Measurements from ENCODE around the gene CDC42BPA. TPM values are rescaled to one million over a fixed set of nuclear protein-coding genes. Genes with fewer than 3 reads are reported as not detected.

The CDC42BPA gene
- total and polyA plus RNA-seq, 4 experiments from 2014 or later = 0.49 to 0.72 TPM; not detected in 2

DNA sequence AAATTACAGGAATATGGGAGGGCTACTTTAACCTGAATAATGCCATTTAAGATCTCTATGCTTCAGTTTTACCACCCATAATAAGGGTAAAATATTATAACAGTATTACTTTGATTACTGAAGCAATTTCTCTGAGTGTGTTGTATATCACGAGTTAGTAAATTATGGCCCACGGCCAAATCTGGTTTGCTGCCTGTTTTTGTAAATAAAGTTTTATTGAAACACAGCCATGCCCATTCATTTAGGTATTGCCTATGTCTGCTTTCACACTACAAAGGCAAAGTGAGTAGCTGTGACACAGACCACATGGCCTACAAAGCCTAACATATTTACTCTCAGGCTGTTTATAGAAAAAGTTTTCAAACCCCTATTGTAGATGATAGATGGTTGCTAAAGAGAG lies 156.8 kb downstream of the CDC42BPA start:
- intact Hi-C loops (cut with micrococcal nuclease) = no loop called here
- Mint-ChIP-seq H3K27ac (no peak overlapping the region), H3K4me3 (no peak overlapping the region), H3K36me3 (no peaks in the 10 kb centered on the region), H3K9me3 (no peaks in the 10 kb centered on the region), H3K4me1 (no peaks in the 10 kb centered on the region), H3K27me3 (peaks cover 0 to 5% of the 10 kb centered on the region in 2 donors)
- Histone ChIP-seq H3K4me3 (ENCODE audit: low read length in 2 of 2) (no peak overlapping the region), H3K27me3 (ENCODE audit: insufficient read depth, low read length) (peaks cover 4% of the 10 kb centered on the region), H3K27ac (ENCODE audit: low read depth, low read length) (no peak overlapping the region), H3K4me1 (ENCODE audit: insufficient read depth, low read length) (no peaks in the 10 kb centered on the region), H3K36me3 (ENCODE audit: insufficient read depth, low read length) (no peaks in the 10 kb centered on the region), H3K9me3 (ENCODE audit: control insufficient read depth in 1 of 2, low read length in 2 of 2) (no peaks in the 10 kb centered on the region)
- ChIA-PET CTCF (ENCODE audit: partially characterized antibody) (no interaction called here), POLR2A (ENCODE audit: partially characterized antibody) (no interaction called here)
- no peak for DNase-seq

GRCh38 chr1:227156520-227156919 lies 161.8 kb downstream of the CDC42BPA start:
- DNase-seq = no peak
- ChIA-PET POLR2A (ENCODE audit: partially characterized antibody) (no interaction called here), CTCF (ENCODE audit: partially characterized antibody) (no interaction called here)
- Histone ChIP-seq H3K9me3 (ENCODE audit: control insufficient read depth in 1 of 2, low read length in 2 of 2) (no peaks in the 10 kb centered on the region), H3K4me1 (ENCODE audit: insufficient read depth, low read length) (no peaks in the 10 kb centered on the region), H3K36me3 (ENCODE audit: insufficient read depth, low read length) (no peaks in the 10 kb centered on the region), H3K4me3 (ENCODE audit: low read length in 2 of 2) (no peak overlapping the region), H3K27ac (ENCODE audit: low read depth, low read length) (no peak overlapping the region), H3K27me3 (ENCODE audit: insufficient read depth, low read length) (no peaks in the 10 kb centered on the region)
- Mint-ChIP-seq H3K9me3 (peaks cover 0 to 2% (median 0%) of the 10 kb centered on the region in 8 donors), H3K4me1 (no peaks in the 10 kb centered on the region), H3K27me3 (peaks cover under 1 to 3% of the 10 kb centered on the region in 2 donors), H3K27ac (no peak overlapping the region), H3K36me3 (no peaks in the 10 kb centered on the region), H3K4me3 (no peak overlapping the region)
- intact Hi-C loops (cut with micrococcal nuclease) = no loop called here

- Histone ChIP-seq H3K4me3 (ENCODE audit: low read length in 2 of 2) (no peak overlapping the region), H3K9me3 (ENCODE audit: control insufficient read depth in 1 of 2, low read length in 2 of 2) (no peaks in the 10 kb centered on the region), H3K27me3 (ENCODE audit: insufficient read depth, low read length) (no peaks in the 10 kb centered on the region), H3K27ac (ENCODE audit: low read depth, low read length) (no peak overlapping the region), H3K36me3 (ENCODE audit: insufficient read depth, low read length) (no peaks in the 10 kb centered on the region), H3K4me1 (ENCODE audit: insufficient read depth, low read length) (no peaks in the 10 kb centered on the region)
- ChIA-PET POLR2A (ENCODE audit: partially characterized antibody) (no interaction called here), CTCF (ENCODE audit: partially characterized antibody) (no interaction called here)
- Mint-ChIP-seq H3K4me1 (no peaks in the 10 kb centered on the region), H3K27ac (no peak overlapping the region), H3K27me3 (peaks cover 2 to 6% of the 10 kb centered on the region in 2 donors), H3K36me3 (no peaks in the 10 kb centered on the region), H3K4me3 (no peak overlapping the region), H3K9me3 (peaks cover 0 to 2% (median 0%) of the 10 kb centered on the region in 8 donors)
- DNase-seq = no peak
- intact Hi-C loops (cut with micrococcal nuclease) = no loop called here
These were observed 162.6 kb downstream of the CDC42BPA start for GRCh38 chr1:227155688-227156087.

- ChIA-PET CTCF (ENCODE audit: partially characterized antibody) (no interaction called here), POLR2A (ENCODE audit: partially characterized antibody) (no interaction called here)
- no peak overlapping the region for H3K27ac ChIP-seq (ENCODE audit: low read depth, low read length)
- Mint-ChIP-seq H3K9me3 (peaks cover 0 to 2% (median 0%) of the 10 kb centered on the region in 8 donors), H3K27me3 (peaks cover 2 to 6% of the 10 kb centered on the region in 2 donors), H3K36me3 (no peaks in the 10 kb centered on the region), H3K4me1 (no peaks in the 10 kb centered on the region), H3K27ac (no peak overlapping the region), H3K4me3 (no peak overlapping the region)
- H3K4me3 ChIP-seq (ENCODE audit: low read length in 2 of 2) = no peak overlapping the region
- H3K9me3 ChIP-seq (ENCODE audit: control insufficient read depth in 1 of 2, low read length in 2 of 2) = no peaks in the 10 kb centered on the region
- H3K4me1 ChIP-seq (ENCODE audit: insufficient read depth, low read length) = no peaks in the 10 kb centered on the region
- H3K27me3 ChIP-seq (ENCODE audit: insufficient read depth, low read length) = no peaks in the 10 kb centered on the region
- no peak for DNase-seq
- H3K36me3 ChIP-seq (ENCODE audit: insufficient read depth, low read length) = no peaks in the 10 kb centered on the region
- intact Hi-C loops (cut with micrococcal nuclease) = no loop called here
These were observed 163.3 kb downstream of the CDC42BPA start for GRCh38 chr1:227155004-227155403.

DNA sequence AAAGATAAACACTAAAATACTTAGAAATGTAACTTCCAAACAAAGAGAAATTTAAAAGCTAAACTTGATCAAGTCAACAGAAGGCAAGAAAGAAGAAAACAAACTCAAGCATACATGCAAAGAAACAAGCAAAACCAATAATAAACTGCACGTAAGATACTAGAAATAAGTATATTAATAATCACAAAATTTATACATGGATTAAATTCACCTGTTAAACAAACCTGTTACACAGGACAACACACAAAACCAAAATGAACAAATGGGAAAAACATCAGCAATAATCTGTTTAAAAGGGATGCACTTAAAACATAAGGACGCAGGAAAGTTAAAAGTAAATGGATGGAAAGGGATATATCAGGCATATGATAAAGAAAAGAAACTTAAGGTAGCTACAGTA lies 165.8 kb downstream of the CDC42BPA start:
- Histone ChIP-seq H3K4me3 (ENCODE audit: low read length in 2 of 2) (no peak overlapping the region), H3K4me1 (ENCODE audit: insufficient read depth, low read length) (no peaks in the 10 kb centered on the region), H3K36me3 (ENCODE audit: insufficient read depth, low read length) (no peaks in the 10 kb centered on the region), H3K27ac (ENCODE audit: low read depth, low read length) (no peak overlapping the region), H3K9me3 (ENCODE audit: control insufficient read depth in 1 of 2, low read length in 2 of 2) (no peaks in the 10 kb centered on the region), H3K27me3 (ENCODE audit: insufficient read depth, low read length) (no peaks in the 10 kb centered on the region)
- DNase-seq = no peak
- H3K4me1 Mint-ChIP-seq = no peaks in the 10 kb centered on the region
- peaks cover 0 to 2% (median 0%) of the 10 kb centered on the region in 8 donors for H3K9me3 Mint-ChIP-seq
- CTCF ChIA-PET (ENCODE audit: partially characterized antibody) = no interaction called here
- H3K27ac Mint-ChIP-seq = no peak overlapping the region
- intact Hi-C loops (cut with micrococcal nuclease) = no loop called here
- peaks cover 3 to 6% of the 10 kb centered on the region in 2 donors for H3K27me3 Mint-ChIP-seq
- H3K4me3 Mint-ChIP-seq = no peak overlapping the region
- H3K36me3 Mint-ChIP-seq = no peaks in the 10 kb centered on the region
- POLR2A ChIA-PET (ENCODE audit: partially characterized antibody) = no interaction called here

DNA sequence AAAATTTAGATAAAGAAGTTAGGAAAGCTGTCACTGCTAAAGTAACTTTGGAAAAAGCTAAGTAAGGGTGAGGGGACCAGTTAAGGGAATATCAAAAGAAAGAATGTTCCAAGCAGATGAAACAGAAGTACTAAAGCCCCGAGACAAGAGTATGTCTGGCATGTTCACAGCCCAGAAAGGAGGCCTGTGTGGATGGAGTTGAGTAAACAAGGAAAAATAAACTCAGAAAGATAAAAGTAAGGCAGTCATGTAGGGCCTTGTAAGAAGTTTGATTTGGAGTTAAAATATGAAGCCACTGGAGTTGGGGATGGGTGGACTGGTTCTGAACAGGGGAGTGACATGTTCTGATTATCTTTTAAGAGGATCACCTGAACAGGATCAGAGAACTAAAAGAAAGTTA lies 177.9 kb downstream of the CDC42BPA start:
- Mint-ChIP-seq H3K27me3 (peaks cover under 1 to 6% of the 10 kb centered on the region in 2 donors), H3K4me3 (no peak overlapping the region), H3K4me1 (no peaks in the 10 kb centered on the region), H3K36me3 (no peaks in the 10 kb centered on the region), H3K27ac (no peak overlapping the region), H3K9me3 (no peaks in the 10 kb centered on the region)
- DNase-seq = no peak
- CTCF ChIA-PET (ENCODE audit: partially characterized antibody) = no interaction called here
- POLR2A ChIA-PET (ENCODE audit: partially characterized antibody) = no interaction called here
- no peaks in the 10 kb centered on the region for H3K27me3 ChIP-seq (ENCODE audit: insufficient read depth, low read length)
- no peaks in the 10 kb centered on the region for H3K36me3 ChIP-seq (ENCODE audit: insufficient read depth, low read length)
- no peak overlapping the region for H3K27ac ChIP-seq (ENCODE audit: low read depth, low read length)
- intact Hi-C loops (cut with micrococcal nuclease) = no loop called here
- no peaks in the 10 kb centered on the region for H3K9me3 ChIP-seq (ENCODE audit: control insufficient read depth in 1 of 2, low read length in 2 of 2)
- no peaks in the 10 kb centered on the region for H3K4me1 ChIP-seq (ENCODE audit: insufficient read depth, low read length)
- H3K4me3 ChIP-seq (ENCODE audit: low read length in 2 of 2) = no peak overlapping the region

DNA sequence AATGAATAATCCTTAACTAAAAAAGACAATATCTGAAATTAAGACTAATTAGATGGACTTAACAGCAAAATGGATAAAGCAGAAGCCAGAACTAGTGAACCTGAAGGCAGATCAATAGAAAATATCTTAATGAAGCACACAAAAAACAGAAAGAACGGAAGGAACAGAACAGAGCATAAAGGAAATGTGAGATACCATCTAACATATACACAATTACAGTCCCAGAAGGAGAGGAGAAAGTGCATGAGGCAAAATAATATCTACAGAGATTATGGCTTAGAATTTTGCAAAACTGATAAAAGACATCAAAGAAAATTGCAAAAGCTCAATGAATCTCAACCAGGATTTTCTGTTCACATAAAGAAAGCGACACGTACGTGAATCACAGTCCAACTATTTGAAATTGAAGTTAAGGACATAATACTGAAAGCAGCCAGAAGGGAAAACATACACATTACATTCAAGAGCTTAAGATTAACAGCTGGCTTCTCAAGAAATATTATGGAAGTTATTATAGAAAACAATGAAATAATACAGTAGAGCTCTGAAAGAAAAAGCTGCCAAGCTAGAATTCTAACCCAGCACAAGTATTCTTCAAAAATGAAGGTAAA lies 182.0 kb downstream of the CDC42BPA start:
- DNase-seq = no peak
- Mint-ChIP-seq H3K4me3 (no peak overlapping the region), H3K27me3 (peaks cover 7 to 9% of the 10 kb centered on the region in 2 donors), H3K9me3 (no peaks in the 10 kb centered on the region), H3K36me3 (no peaks in the 10 kb centered on the region), H3K27ac (no peak overlapping the region), H3K4me1 (no peaks in the 10 kb centered on the region)
- ChIA-PET POLR2A (ENCODE audit: partially characterized antibody) (no interaction called here), CTCF (ENCODE audit: partially characterized antibody) (no interaction called here)
- Histone ChIP-seq H3K4me1 (ENCODE audit: insufficient read depth, low read length) (no peaks in the 10 kb centered on the region), H3K27ac (ENCODE audit: low read depth, low read length) (no peak overlapping the region), H3K36me3 (ENCODE audit: insufficient read depth, low read length) (no peaks in the 10 kb centered on the region), H3K9me3 (ENCODE audit: control insufficient read depth in 1 of 2, low read length in 2 of 2) (no peaks in the 10 kb centered on the region), H3K4me3 (ENCODE audit: low read length in 2 of 2) (no peak overlapping the region), H3K27me3 (ENCODE audit: insufficient read depth, low read length) (no peaks in the 10 kb centered on the region)
- intact Hi-C loops (cut with micrococcal nuclease) = no loop called here

Measured in CD4-positive, alpha-beta memory T cell (primary cell).